Measurements from ENCODE around the gene BNIP3. TPM values are rescaled to one million over a fixed set of nuclear protein-coding genes. Genes with fewer than 3 reads are reported as not detected.
"Not testable (repeated sequence)": the region's sequence is repeated elsewhere in the genome, so short reads cannot be mapped to it uniquely, and the experiment has no call there.

The BNIP3 gene
- polyA plus RNA-seq, 2 donors, result 17.4 to 23.9 TPM

GRCh38 chr10:131994435-131994834, 12.7 kb upstream of the BNIP3 start:
- no peaks in the 10 kb centered on the region for H3K9me3 ChIP-seq (ENCODE audit: control insufficient read depth in 2 of 2, insufficient read depth in 1 of 2, low read depth in 1 of 2, low read length in 1 of 2)
- peaks cover 4 to 12% of the 10 kb centered on the region in 2 donors for H3K4me1 ChIP-seq (ENCODE audit: control insufficient read depth in 2 of 2, insufficient read depth in 2 of 2, low read length in 1 of 2)
- H3K27ac ChIP-seq (ENCODE audit: low read depth in 2 of 2, low read length in 1 of 2), result no peak overlapping the region
- H3K4me3 ChIP-seq (ENCODE audit: low read depth in 1 of 2, low read length in 2 of 2), result no peak overlapping the region
- no peaks in the 10 kb centered on the region for H3K27me3 ChIP-seq (ENCODE audit: control insufficient read depth in 1 of 2, insufficient read depth in 2 of 2, low read length in 2 of 2)
- no peaks in the 10 kb centered on the region for H3K36me3 ChIP-seq (ENCODE audit: control insufficient read depth in 2 of 2, insufficient read depth in 2 of 2, low read length in 1 of 2)
- 65 to 67% methylated on average over 3 of the region's 3 CpGs for WGBS, 2 donors

- H3K27me3 ChIP-seq (ENCODE audit: control insufficient read depth in 1 of 2, insufficient read depth in 2 of 2, low read length in 2 of 2), result no peaks in the 10 kb centered on the region
- no peaks in the 10 kb centered on the region for H3K9me3 ChIP-seq (ENCODE audit: control insufficient read depth in 2 of 2, insufficient read depth in 1 of 2, low read depth in 1 of 2, low read length in 1 of 2)
- H3K4me1 ChIP-seq (ENCODE audit: control insufficient read depth in 2 of 2, insufficient read depth in 2 of 2, low read length in 1 of 2), result peaks cover 2 to 5% of the 10 kb centered on the region in 2 donors
- no peaks in the 10 kb centered on the region for H3K36me3 ChIP-seq (ENCODE audit: control insufficient read depth in 2 of 2, insufficient read depth in 2 of 2, low read length in 1 of 2)
- H3K4me3 ChIP-seq (ENCODE audit: low read depth in 1 of 2, low read length in 2 of 2), result no peak overlapping the region
- WGBS, 2 donors, result 75 to 84% methylated on average over 14 of the region's 14 CpGs
- no peak overlapping the region for H3K27ac ChIP-seq (ENCODE audit: low read depth in 2 of 2, low read length in 1 of 2)
These were observed 11.6 kb upstream of the BNIP3 start for GRCh38 chr10:131993275-131993674.

- Histone ChIP-seq H3K27me3 (ENCODE audit: control insufficient read depth in 1 of 2, insufficient read depth in 2 of 2, low read length in 2 of 2) (no peaks in the 10 kb centered on the region), H3K36me3 (ENCODE audit: control insufficient read depth in 2 of 2, insufficient read depth in 2 of 2, low read length in 1 of 2) (no peaks in the 10 kb centered on the region), H3K27ac (ENCODE audit: low read depth in 2 of 2, low read length in 1 of 2) (no peak overlapping the region), H3K9me3 (ENCODE audit: control insufficient read depth in 2 of 2, insufficient read depth in 1 of 2, low read depth in 1 of 2, low read length in 1 of 2) (no peaks in the 10 kb centered on the region), H3K4me1 (ENCODE audit: control insufficient read depth in 2 of 2, insufficient read depth in 2 of 2, low read length in 1 of 2) (no peaks in the 10 kb centered on the region), H3K4me3 (ENCODE audit: low read depth in 1 of 2, low read length in 2 of 2) (no peak overlapping the region)
- WGBS, 2 donors, result 79 to 88% methylated on average over 3 of the region's 3 CpGs
These were observed 10.0 kb upstream of the BNIP3 start for GRCh38 chr10:131991726-131992125.

GRCh38 chr10:131987786-131988185, 6.1 kb upstream of the BNIP3 start:
- H3K36me3 ChIP-seq (ENCODE audit: control insufficient read depth in 2 of 2, insufficient read depth in 2 of 2, low read length in 1 of 2); H3K4me1 ChIP-seq (ENCODE audit: control insufficient read depth in 2 of 2, insufficient read depth in 2 of 2, low read length in 1 of 2); H3K27me3 ChIP-seq (ENCODE audit: control insufficient read depth in 1 of 2, insufficient read depth in 2 of 2, low read length in 2 of 2); H3K4me3 ChIP-seq (ENCODE audit: low read depth in 1 of 2, low read length in 2 of 2); H3K27ac ChIP-seq (ENCODE audit: low read depth in 2 of 2, low read length in 1 of 2); H3K9me3 ChIP-seq (ENCODE audit: control insufficient read depth in 2 of 2, insufficient read depth in 1 of 2, low read depth in 1 of 2, low read length in 1 of 2): not testable (repeated sequence)
- WGBS, 2 donors, result 92 to 98% methylated on average over 2 of the region's 3 CpGs

GRCh38 chr10:131987301-131987700, 5.6 kb upstream of the BNIP3 start:
- not testable (repeated sequence) for H3K27ac ChIP-seq (ENCODE audit: low read depth in 2 of 2, low read length in 1 of 2); H3K36me3 ChIP-seq (ENCODE audit: control insufficient read depth in 2 of 2, insufficient read depth in 2 of 2, low read length in 1 of 2); H3K4me3 ChIP-seq (ENCODE audit: low read depth in 1 of 2, low read length in 2 of 2); H3K27me3 ChIP-seq (ENCODE audit: control insufficient read depth in 1 of 2, insufficient read depth in 2 of 2, low read length in 2 of 2); H3K4me1 ChIP-seq (ENCODE audit: control insufficient read depth in 2 of 2, insufficient read depth in 2 of 2, low read length in 1 of 2); H3K9me3 ChIP-seq (ENCODE audit: control insufficient read depth in 2 of 2, insufficient read depth in 1 of 2, low read depth in 1 of 2, low read length in 1 of 2)
- WGBS, 2 donors, result 92 to 97% methylated on average over 4 of the region's 5 CpGs

GRCh38 chr10:131986851-131987250, 5.1 kb upstream of the BNIP3 start:
- not testable (repeated sequence) for H3K4me3 ChIP-seq (ENCODE audit: low read depth in 1 of 2, low read length in 2 of 2); H3K36me3 ChIP-seq (ENCODE audit: control insufficient read depth in 2 of 2, insufficient read depth in 2 of 2, low read length in 1 of 2); H3K27me3 ChIP-seq (ENCODE audit: control insufficient read depth in 1 of 2, insufficient read depth in 2 of 2, low read length in 2 of 2); H3K4me1 ChIP-seq (ENCODE audit: control insufficient read depth in 2 of 2, insufficient read depth in 2 of 2, low read length in 1 of 2); H3K9me3 ChIP-seq (ENCODE audit: control insufficient read depth in 2 of 2, insufficient read depth in 1 of 2, low read depth in 1 of 2, low read length in 1 of 2); H3K27ac ChIP-seq (ENCODE audit: low read depth in 2 of 2, low read length in 1 of 2)
- WGBS, 2 donors, result 94% methylated on average over 7 of the region's 7 CpGs

- WGBS, 2 donors, result 62 to 63% methylated on average over 6 of the region's 6 CpGs
These were observed 2.1 kb upstream of the BNIP3 start for GRCh38 chr10:131983780-131984179.

GRCh38 chr10:131982796-131983195, 1.1 kb upstream of the BNIP3 start:
- H3K36me3 ChIP-seq (ENCODE audit: control insufficient read depth in 2 of 2, insufficient read depth in 2 of 2, low read length in 1 of 2), result no peaks in the 10 kb centered on the region
- no peaks in the 10 kb centered on the region for H3K27me3 ChIP-seq (ENCODE audit: control insufficient read depth in 1 of 2, insufficient read depth in 2 of 2, low read length in 2 of 2)
- no peak overlapping the region for H3K27ac ChIP-seq (ENCODE audit: low read depth in 2 of 2, low read length in 1 of 2)
- peaks cover 0 to 7% of the 10 kb centered on the region in 2 donors for H3K4me1 ChIP-seq (ENCODE audit: control insufficient read depth in 2 of 2, insufficient read depth in 2 of 2, low read length in 1 of 2)
- H3K9me3 ChIP-seq (ENCODE audit: control insufficient read depth in 2 of 2, insufficient read depth in 1 of 2, low read depth in 1 of 2, low read length in 1 of 2), result no peaks in the 10 kb centered on the region
- 46 to 66% methylated on average over 20 to 21 of the region's 21 CpGs for WGBS, 2 donors
- H3K4me3 ChIP-seq (ENCODE audit: low read depth in 1 of 2, low read length in 2 of 2), result peak overlapping the region; percentile 78 to 85

More at GRCh38 chr10:131983780-131984179, 2.1 kb upstream of the BNIP3 start:
- H3K4me3 ChIP-seq (ENCODE audit: low read depth in 1 of 2, low read length in 2 of 2), result no peak overlapping the region
- H3K9me3 ChIP-seq (ENCODE audit: control insufficient read depth in 2 of 2, insufficient read depth in 1 of 2, low read depth in 1 of 2, low read length in 1 of 2), result no peaks in the 10 kb centered on the region
- peaks cover 0 to 7% of the 10 kb centered on the region in 2 donors for H3K4me1 ChIP-seq (ENCODE audit: control insufficient read depth in 2 of 2, insufficient read depth in 2 of 2, low read length in 1 of 2)
- no peaks in the 10 kb centered on the region for H3K27me3 ChIP-seq (ENCODE audit: control insufficient read depth in 1 of 2, insufficient read depth in 2 of 2, low read length in 2 of 2)
- peak overlapping the region in 1 of 2 donors; percentile 2 for H3K27ac ChIP-seq (ENCODE audit: low read depth in 2 of 2, low read length in 1 of 2)
- no peaks in the 10 kb centered on the region for H3K36me3 ChIP-seq (ENCODE audit: control insufficient read depth in 2 of 2, insufficient read depth in 2 of 2, low read length in 1 of 2)

GRCh38 chr10:131982185-131982756, 548 bp upstream of the BNIP3 start:
- no peaks in the 10 kb centered on the region for H3K27me3 ChIP-seq (ENCODE audit: control insufficient read depth in 1 of 2, insufficient read depth in 2 of 2, low read length in 2 of 2)
- H3K9me3 ChIP-seq (ENCODE audit: control insufficient read depth in 2 of 2, insufficient read depth in 1 of 2, low read depth in 1 of 2, low read length in 1 of 2), result no peaks in the 10 kb centered on the region
- peak overlapping the region; percentile 78 to 85 for H3K4me3 ChIP-seq (ENCODE audit: low read depth in 1 of 2, low read length in 2 of 2)
- 1 to 3% methylated on average over 51 to 83 of the region's 83 CpGs for WGBS, 2 donors
- H3K4me1 ChIP-seq (ENCODE audit: control insufficient read depth in 2 of 2, insufficient read depth in 2 of 2, low read length in 1 of 2), result peaks cover 0 to 7% of the 10 kb centered on the region in 2 donors
- peak overlapping the region; percentile 23 to 33 for H3K27ac ChIP-seq (ENCODE audit: low read depth in 2 of 2, low read length in 1 of 2)
- H3K36me3 ChIP-seq (ENCODE audit: control insufficient read depth in 2 of 2, insufficient read depth in 2 of 2, low read length in 1 of 2), result no peaks in the 10 kb centered on the region

GRCh38 chr10:131980761-131981428, 828 bp downstream of the BNIP3 start:
- 16% methylated on average over 31 of the region's 31 CpGs for WGBS, 2 donors
- H3K36me3 ChIP-seq (ENCODE audit: control insufficient read depth in 2 of 2, insufficient read depth in 2 of 2, low read length in 1 of 2), result no peaks in the 10 kb centered on the region
- peak overlapping the region in 1 of 2 donors; percentile 65 for H3K27ac ChIP-seq (ENCODE audit: low read depth in 2 of 2, low read length in 1 of 2)
- H3K4me3 ChIP-seq (ENCODE audit: low read depth in 1 of 2, low read length in 2 of 2), result peak overlapping the region; percentile 78 to 85
- peaks cover 0 to 7% of the 10 kb centered on the region in 2 donors for H3K4me1 ChIP-seq (ENCODE audit: control insufficient read depth in 2 of 2, insufficient read depth in 2 of 2, low read length in 1 of 2)
- H3K9me3 ChIP-seq (ENCODE audit: control insufficient read depth in 2 of 2, insufficient read depth in 1 of 2, low read depth in 1 of 2, low read length in 1 of 2), result no peaks in the 10 kb centered on the region
- H3K27me3 ChIP-seq (ENCODE audit: control insufficient read depth in 1 of 2, insufficient read depth in 2 of 2, low read length in 2 of 2), result no peaks in the 10 kb centered on the region

Data from esophagus (tissue), 2 donors.